Gastroesophageal sphincter (tissue), 3 donors: ENCODE data around the gene ARAP1.

Source experiments
- CTCF ChIP-seq, 4 experiments: fragments of 200-600 bp in 2 of 4; fragments of 450-650 bp in 2 of 4; sonication (generic) in 1 of 4; IDR thresholded peaks; one replicate each; pipeline ENCODE4 v1.5.1; 2017 to 2019; ENCODE audit warnings: antibody characterized with exemption in 4 of 4, mild to moderate bottlenecking in 2 of 4, moderate library complexity in 2 of 4
- EP300 ChIP-seq: sonication (generic); formaldehyde crosslinking; IDR thresholded peaks from one replicate; pipeline ENCODE4 v1.6.1; 2017; ENCODE audit warnings: antibody characterized with exemption, mild to moderate bottlenecking
- POLR2A ChIP-seq, 2 donors: fragments of 450-650 bp; IDR thresholded peaks; one replicate each; pipeline ENCODE4 v1.6.1; 2017; ENCODE audit warnings: antibody characterized with exemption in 2 of 2, mild to moderate bottlenecking in 2 of 2, moderate library complexity in 1 of 2
- POLR2AphosphoS5 ChIP-seq: sonication (generic); formaldehyde crosslinking; IDR thresholded peaks from one replicate; pipeline ENCODE4 v1.6.1; 2017; ENCODE audit warnings: antibody characterized with exemption

- TF ChIP-seq POLR2A (IDR thresholded peaks at IDR 0.05) (no peak), CTCF (IDR thresholded peaks at IDR 0.05) (no peak), EP300 (no peak), POLR2AphosphoS5 (no peak)
Measured at GRCh38 chr11:72709478-72710238, 42.5 kb downstream of the ARAP1 start.
